SIG-M5 (cell line): Measurements from ENCODE around the gene FRMD1.

Experiments used
- DNase-seq: peaks from one replicate; lab custom pipeline; 2025; lab: John Stamatoyannopoulos, UW

The FRMD1 gene

GRCh38 chr6:168055696-168056489 lies 23.1 kb downstream of the FRMD1 start:
- DNase-seq, result no peak

DNA sequence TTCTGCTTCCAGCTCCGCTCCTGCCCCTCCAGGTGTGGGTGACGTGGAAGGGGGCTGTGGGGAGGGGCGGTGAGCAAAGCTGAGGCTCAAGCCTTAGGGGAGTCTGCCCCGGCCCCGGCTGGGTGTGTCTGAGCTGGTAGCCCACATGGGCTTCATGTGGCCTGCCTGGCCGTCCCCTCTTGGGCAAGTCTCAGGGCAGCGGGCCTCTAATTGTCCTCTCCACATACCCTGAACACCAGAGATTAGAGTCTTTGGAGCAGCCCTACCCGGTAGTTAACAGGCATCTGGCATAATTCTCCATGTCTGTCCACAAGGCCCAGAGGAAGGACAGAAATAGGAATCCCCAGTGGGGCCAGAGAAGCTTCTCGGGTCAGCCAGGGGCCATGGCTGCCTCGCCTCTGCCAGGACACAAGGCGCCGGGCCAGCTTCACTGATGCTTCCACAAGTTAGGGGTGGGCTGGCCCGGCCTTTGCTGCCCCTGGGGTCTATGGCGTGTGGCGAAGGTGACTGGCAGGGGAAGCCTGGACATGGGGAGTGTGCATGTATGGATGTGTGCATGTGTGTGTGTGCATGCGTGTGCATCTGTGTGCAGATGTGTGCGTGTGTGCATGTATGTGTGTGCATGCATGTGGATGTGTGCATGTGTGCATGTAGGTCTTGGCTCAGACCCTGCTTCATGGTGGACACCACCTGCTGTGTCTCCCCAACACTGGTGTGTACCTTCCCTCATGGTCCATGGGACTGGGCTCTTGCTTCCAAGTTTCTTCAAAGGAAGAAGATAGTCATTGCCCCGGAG lies 24.0 kb downstream of the FRMD1 start:
- no peak for DNase-seq

- DNase-seq, result no peak
Measured at GRCh38 chr6:168053957-168054471, 25.0 kb downstream of the FRMD1 start.

GRCh38 chr6:168053086-168053956 lies 25.7 kb downstream of the FRMD1 start:
- DNase-seq, result no peak

DNA sequence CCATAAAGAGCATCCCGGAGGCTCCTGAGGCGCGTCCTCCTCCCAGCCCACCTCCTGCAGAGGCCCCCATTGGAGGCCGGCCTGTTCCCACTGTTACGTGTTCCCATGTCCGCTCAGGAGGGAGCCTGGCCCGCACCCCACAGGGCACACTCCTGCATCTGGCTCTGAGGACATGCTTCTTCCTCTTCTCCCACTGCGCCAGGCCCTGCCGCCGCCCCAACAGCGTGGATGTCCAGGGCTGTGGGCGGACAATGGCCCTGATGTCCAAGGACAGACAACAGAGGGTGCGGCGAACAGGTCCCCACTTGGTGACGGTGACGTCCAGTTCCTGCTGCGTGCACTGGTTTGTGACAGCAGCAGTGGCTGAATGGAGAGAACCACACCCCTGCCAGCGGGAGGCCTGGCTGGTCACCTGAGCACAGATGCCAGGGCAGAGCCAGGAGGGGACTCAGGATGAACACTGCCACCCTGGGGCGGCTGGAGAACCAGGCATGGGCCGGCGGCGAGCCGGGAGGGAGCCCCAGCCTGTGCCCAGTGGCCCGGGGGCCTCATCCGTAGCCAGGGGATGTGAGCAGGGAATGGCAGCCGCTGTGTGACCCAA lies 26.6 kb downstream of the FRMD1 start:
- no peak for DNase-seq

DNA sequence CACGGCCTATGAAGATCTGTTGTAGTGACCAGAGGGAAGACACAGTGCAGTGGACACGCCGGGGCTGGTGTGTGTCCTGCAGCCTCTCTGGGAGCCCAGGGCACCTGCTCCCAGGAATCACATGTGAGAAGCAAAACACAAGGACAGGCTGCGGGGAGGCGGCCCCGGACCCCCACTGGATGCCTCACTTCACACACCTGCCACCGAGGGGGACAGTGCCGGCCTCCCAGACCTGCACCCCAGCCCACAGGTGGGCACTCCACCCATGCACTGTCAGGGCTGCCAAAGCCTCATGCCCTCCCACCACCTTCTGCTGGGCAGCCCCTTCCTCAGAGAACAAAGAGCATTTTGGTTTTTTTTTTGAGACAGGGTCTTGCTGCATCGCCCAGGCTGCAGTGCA lies 27.4 kb downstream of the FRMD1 start:
- DNase-seq, result no peak

DNA sequence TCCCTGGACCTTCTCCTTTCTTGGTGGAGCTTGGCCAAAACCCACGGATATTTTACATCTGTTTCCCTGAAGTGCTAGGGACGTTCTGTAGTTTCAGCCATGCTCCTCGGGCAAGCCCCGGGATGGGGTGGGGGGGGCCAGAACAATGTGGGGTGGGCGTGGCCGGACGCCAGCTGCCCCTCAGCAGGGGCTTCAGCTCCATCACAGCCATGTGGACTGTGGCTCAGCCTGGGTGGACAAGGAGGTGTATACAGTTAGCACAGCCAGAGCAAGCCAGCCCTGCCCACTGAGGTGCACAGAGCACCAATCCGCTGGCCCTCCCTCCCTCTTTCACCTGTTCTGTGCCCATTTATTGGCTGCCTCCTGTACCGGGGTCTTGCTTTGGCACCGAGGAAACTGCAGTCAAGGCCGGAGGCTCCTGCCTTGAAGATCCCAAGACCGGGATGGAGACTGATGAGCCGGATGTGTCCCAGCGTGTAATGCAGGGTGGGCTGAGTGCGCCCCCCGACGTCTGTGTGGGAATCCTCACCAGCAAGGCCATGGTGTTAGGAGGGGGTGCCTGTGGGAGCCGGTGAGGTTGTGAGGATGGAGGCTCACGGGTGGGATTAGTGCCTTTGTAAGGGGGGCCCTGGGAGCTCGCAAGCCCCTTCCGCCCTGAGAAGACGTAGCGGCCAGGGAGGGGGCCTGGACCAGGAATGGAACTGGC lies 28.0 kb downstream of the FRMD1 start:
- DNase-seq, result no peak

- no peak for DNase-seq
Measured at GRCh38 chr6:168050225-168050880, 28.7 kb downstream of the FRMD1 start.

DNA sequence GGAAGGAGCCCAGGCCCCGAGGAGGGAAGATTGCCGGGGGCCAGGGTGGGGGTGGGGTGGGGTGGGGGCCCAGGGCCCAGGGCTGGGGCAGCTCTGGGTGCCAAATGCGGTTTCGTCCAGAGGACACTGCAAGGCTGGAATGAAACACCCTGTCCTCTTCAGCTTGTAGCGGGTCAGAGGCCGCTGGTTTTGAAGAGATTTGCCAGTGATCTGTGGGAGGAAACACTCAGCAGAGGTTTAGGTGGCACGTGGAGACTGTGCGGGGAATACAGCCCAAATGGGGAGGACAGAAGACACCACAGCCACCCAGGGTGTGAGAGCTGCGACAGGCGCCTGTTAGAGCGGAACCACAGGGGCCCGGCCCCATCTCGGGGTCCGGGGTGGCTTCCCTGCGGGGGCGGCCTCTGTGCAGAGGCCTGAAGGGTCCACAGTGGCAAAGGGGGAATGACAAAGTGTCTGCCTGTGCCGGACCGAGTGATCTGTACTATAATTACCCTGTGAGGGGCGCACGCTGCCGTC lies 29.2 kb downstream of the FRMD1 start:
- no peak for DNase-seq

GRCh38 chr6:168049277-168049676 lies 29.7 kb downstream of the FRMD1 start:
- DNase-seq, result no peak

- DNase-seq, result no peak
Measured at GRCh38 chr6:168048724-168049025, 30.3 kb downstream of the FRMD1 start.

GRCh38 chr6:168047841-168048723 lies 30.9 kb downstream of the FRMD1 start:
- no peak for DNase-seq

DNA sequence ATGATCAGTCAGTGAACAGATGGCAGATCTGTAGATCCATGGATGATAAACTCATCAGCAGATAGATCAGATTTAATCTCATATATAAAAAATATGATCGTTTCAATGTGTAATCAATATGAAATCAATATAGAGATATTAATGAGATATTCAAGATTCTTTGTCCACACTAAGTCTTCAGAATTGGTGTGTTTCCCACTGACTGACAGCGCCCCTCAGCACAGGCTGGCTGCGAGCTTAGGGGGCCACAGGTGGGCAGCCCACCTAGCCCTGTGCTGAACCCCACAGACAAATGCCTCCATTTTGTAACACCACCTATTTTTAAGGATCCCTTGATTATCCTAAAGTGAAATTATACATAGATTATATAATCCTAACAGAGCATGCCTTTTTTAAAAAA lies 32.3 kb downstream of the FRMD1 start:
- no peak for DNase-seq

GRCh38 chr6:168045706-168046620 lies 33.0 kb downstream of the FRMD1 start:
- DNase-seq, result no peak

DNA sequence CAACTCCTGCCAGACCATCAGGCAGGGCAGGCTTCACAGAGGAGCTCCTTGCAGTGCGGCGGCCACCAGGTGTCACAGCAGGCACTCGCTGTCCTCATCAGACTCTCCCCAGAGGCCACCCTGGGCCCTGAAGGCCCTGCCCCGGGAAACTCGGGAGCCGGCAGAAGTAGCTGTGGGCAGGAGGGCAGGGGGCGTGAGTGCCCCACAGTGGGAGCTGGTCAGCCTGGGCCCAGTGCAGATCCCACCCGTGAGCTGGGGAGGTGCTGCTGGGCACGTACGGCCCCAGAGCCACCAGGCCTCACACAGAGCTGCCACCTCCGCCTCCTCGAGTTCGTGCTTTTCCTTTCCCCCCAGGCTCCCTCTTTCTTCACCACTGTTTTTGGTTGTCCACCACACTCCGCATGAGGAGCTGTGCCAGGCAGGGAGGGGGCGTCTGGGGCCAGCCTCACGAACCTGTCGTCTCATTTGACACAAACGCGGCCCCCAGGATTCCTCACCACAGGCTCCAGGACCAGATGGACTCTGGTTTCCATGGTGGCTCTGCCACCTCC lies 33.8 kb downstream of the FRMD1 start:
- DNase-seq, result no peak

GRCh38 chr6:168044521-168045130 lies 34.4 kb downstream of the FRMD1 start:
- DNase-seq, result no peak

- no peak for DNase-seq
Measured at GRCh38 chr6:168043848-168044415, 35.1 kb downstream of the FRMD1 start.
